Neural cell (in vitro differentiated cells): ENCODE results near the gene FSTL1. TPM values are rescaled to one million over a fixed set of nuclear protein-coding genes. Genes with fewer than 3 reads are reported as not detected.

Source experiments
- H2AFZ ChIP-seq: fragments of 200-600, 300-800 bp; sonication (generic), shearing (Covaris generic); 2 replicates; pipeline ENCODE4 v1.6.0; 2014; ENCODE audit warnings: low read depth, mild to moderate bottlenecking, antibody characterized with exemption, low read length, moderate library complexity
- H3F3A ChIP-seq: fragments of 200-600 bp; shearing (Covaris generic); 2 replicates; pipeline ENCODE4 v1.6.1; 2016; ENCODE audit warnings: mild to moderate bottlenecking, moderate library complexity, mixed read lengths, antibody characterized with exemption, low read length; ENCODE audit not compliant: insufficient read depth, poor library complexity, severe bottlenecking
- H3K27ac ChIP-seq: fragments of 200-600, 300-800 bp; sonication (generic), shearing (Covaris generic); 2 replicates; pipeline ENCODE4 v1.5.1; 2014; ENCODE audit warnings: mild to moderate bottlenecking, low read length, moderate library complexity
- H3K27me3 ChIP-seq: fragments of 300-800, 200-600 bp; sonication (generic), shearing (Covaris generic); 2 replicates; pipeline ENCODE4 v1.6.0; 2014; ENCODE audit warnings: mild to moderate bottlenecking, low read depth, low read length, moderate library complexity; ENCODE audit not compliant: insufficient read depth
- H3K36me3 ChIP-seq: fragments of 300-800, 200-600 bp; sonication (generic), shearing (Covaris generic); 2 replicates; pipeline ENCODE4 v1.5.1; 2014; ENCODE audit warnings: mild to moderate bottlenecking, antibody characterized with exemption, low read length, moderate library complexity; ENCODE audit not compliant: insufficient read depth
- H3K4me2 ChIP-seq: fragments of 300-800, 200-600 bp; sonication (generic), shearing (Covaris generic); 2 replicates; pipeline ENCODE4 v1.6.0; 2014; ENCODE audit warnings: mild to moderate bottlenecking, low read length
- H3K4me3 ChIP-seq: fragments of 300-800, 200-600 bp; sonication (generic), shearing (Covaris generic); 2 replicates; pipeline ENCODE4 v1.5.1; 2014; ENCODE audit warnings: mild to moderate bottlenecking, low read length, moderate library complexity
- H3K79me2 ChIP-seq: fragments of 200-600 bp; shearing (Covaris generic); replicated peaks from 2 replicates; pipeline ENCODE4 v1.6.0; 2014; ENCODE audit warnings: mild to moderate bottlenecking, low read length, moderate library complexity; ENCODE audit not compliant: insufficient read depth
- H3K9ac ChIP-seq: fragments of 300-800, 200-600 bp; sonication (generic), shearing (Covaris generic); 2 replicates; pipeline ENCODE4 v1.6.1; 2016; ENCODE audit warnings: mild to moderate bottlenecking, low read length, mixed read lengths
- H3K9me2 ChIP-seq: fragments of 200-600 bp; shearing (Covaris generic); 2 replicates; pipeline ENCODE4 v1.6.1; 2016; ENCODE audit warnings: mild to moderate bottlenecking, low read length, mixed read lengths; ENCODE audit not compliant: insufficient read depth
- H3K9me3 ChIP-seq: fragments of 200-600, 300-800 bp; sonication (generic), shearing (Covaris generic); 2 replicates; pipeline ENCODE4 v1.6.1; 2016; ENCODE audit warnings: mild to moderate bottlenecking, mixed run types, low read length, moderate library complexity, mixed read lengths
- H4K20me1 ChIP-seq: fragments of 200-600 bp; shearing (Covaris generic); 2 replicates; pipeline ENCODE4 v1.6.1; 2016; ENCODE audit warnings: mild to moderate bottlenecking, mixed run types; ENCODE audit not compliant: insufficient read depth
- CTCF ChIP-seq: fragments of 450-650 bp; IDR thresholded peaks from 2 replicates; pipeline ENCODE4 v1.5.1; 2014; ENCODE audit warnings: antibody characterized with exemption, mild to moderate bottlenecking, moderate library complexity; ENCODE audit not compliant: poor library complexity, severe bottlenecking
- EP300 ChIP-seq: fragments of 450-650 bp; conservative IDR thresholded peaks from 2 replicates; pipeline ENCODE4 v1.6.1; 2014; ENCODE audit warnings: antibody characterized with exemption, mild to moderate bottlenecking, moderate library complexity; ENCODE audit not compliant: poor library complexity, severe bottlenecking
- EZH2 ChIP-seq: fragments of 200-600, 300-800 bp; shearing (Covaris generic), sonication (generic); IDR thresholded peaks from 2 replicates; pipeline ENCODE4 v1.6.1; 2014; ENCODE audit warnings: antibody characterized with exemption, low read length, borderline replicate concordance, mild to moderate bottlenecking; ENCODE audit not compliant: insufficient read depth, poor library complexity, severe bottlenecking
- MXI1 ChIP-seq: fragments of 450-650 bp; conservative IDR thresholded peaks from 2 replicates; pipeline ENCODE4 v1.6.1; 2014; ENCODE audit warnings: antibody characterized with exemption, mild to moderate bottlenecking; ENCODE audit not compliant: poor library complexity, severe bottlenecking
- POLR2AphosphoS5 ChIP-seq: IDR thresholded peaks from 2 replicates; pipeline ENCODE4 v1.6.1; 2012
- RAD21 ChIP-seq: fragments of 450-650 bp; conservative IDR thresholded peaks from 2 replicates; pipeline ENCODE4 v1.6.1; 2014; ENCODE audit warnings: antibody characterized with exemption, mild to moderate bottlenecking, moderate library complexity
- SMC3 ChIP-seq: fragments of 450-650 bp; conservative IDR thresholded peaks from 2 replicates; pipeline ENCODE4 v1.6.1; 2014; ENCODE audit warnings: antibody characterized with exemption, mild to moderate bottlenecking, moderate library complexity; ENCODE audit not compliant: poor library complexity
- TAF1 ChIP-seq: IDR thresholded peaks from 2 replicates; pipeline ENCODE4 v1.6.1; 2012; ENCODE audit warnings: low read depth
- polyA plus RNA-seq: library from polyadenylated mRNA; depleted of rRNA; stranded (reverse); fragments of >200 nt; gene quantifications from 2 replicates; pipeline ENCODE4 v1.2.3, GENCODE V29; 2014
- TF ChIP-seq, protein P1 (sequence below): IDR thresholded peaks from 2 replicates; pipeline ENCODE4 v1.6.1; 2012; ENCODE audit warnings: borderline replicate concordance

FSTL1 gene
- polyA plus RNA-seq, 1 donor from 2014 or later = 12.3 TPM

- TF ChIP-seq CTCF (no peak), MXI1 (no peak), TAF1 (no peak), POLR2AphosphoS5 (no peak), RAD21 (no peak), SMC3 (no peak), EP300 (no peak), EZH2 (no peak)
- TF ChIP-seq, protein P1, sequence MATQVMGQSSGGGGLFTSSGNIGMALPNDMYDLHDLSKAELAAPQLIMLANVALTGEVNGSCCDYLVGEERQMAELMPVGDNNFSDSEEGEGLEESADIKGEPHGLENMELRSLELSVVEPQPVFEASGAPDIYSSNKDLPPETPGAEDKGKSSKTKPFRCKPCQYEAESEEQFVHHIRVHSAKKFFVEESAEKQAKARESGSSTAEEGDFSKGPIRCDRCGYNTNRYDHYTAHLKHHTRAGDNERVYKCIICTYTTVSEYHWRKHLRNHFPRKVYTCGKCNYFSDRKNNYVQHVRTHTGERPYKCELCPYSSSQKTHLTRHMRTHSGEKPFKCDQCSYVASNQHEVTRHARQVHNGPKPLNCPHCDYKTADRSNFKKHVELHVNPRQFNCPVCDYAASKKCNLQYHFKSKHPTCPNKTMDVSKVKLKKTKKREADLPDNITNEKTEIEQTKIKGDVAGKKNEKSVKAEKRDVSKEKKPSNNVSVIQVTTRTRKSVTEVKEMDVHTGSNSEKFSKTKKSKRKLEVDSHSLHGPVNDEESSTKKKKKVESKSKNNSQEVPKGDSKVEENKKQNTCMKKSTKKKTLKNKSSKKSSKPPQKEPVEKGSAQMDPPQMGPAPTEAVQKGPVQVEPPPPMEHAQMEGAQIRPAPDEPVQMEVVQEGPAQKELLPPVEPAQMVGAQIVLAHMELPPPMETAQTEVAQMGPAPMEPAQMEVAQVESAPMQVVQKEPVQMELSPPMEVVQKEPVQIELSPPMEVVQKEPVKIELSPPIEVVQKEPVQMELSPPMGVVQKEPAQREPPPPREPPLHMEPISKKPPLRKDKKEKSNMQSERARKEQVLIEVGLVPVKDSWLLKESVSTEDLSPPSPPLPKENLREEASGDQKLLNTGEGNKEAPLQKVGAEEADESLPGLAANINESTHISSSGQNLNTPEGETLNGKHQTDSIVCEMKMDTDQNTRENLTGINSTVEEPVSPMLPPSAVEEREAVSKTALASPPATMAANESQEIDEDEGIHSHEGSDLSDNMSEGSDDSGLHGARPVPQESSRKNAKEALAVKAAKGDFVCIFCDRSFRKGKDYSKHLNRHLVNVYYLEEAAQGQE = no peak
- H2AFZ ChIP-seq = no peak overlapping the region
- no peaks in the 10 kb centered on the region for H4K20me1 ChIP-seq
- H3K9me2 ChIP-seq = no peaks in the 10 kb centered on the region
- H3K9ac ChIP-seq = no peak overlapping the region
- peaks cover 7% of the 10 kb centered on the region for H3K79me2 ChIP-seq
- no peaks in the 10 kb centered on the region for H3F3A ChIP-seq
- H3K27me3 ChIP-seq = no peaks in the 10 kb centered on the region
- no peak overlapping the region for H3K4me2 ChIP-seq
- H3K9me3 ChIP-seq = no peaks in the 10 kb centered on the region
- no peak overlapping the region for H3K27ac ChIP-seq
- H3K4me3 ChIP-seq = no peak overlapping the region
- no peaks in the 10 kb centered on the region for H3K36me3 ChIP-seq
These were observed 9.0 kb downstream of the FSTL1 start for GRCh38 chr3:120441776-120442175.

GRCh38 chr3:120440762-120441161, 10.0 kb downstream of the FSTL1 start:
- H3K27me3 ChIP-seq = no peaks in the 10 kb centered on the region
- no peak overlapping the region for H3K9ac ChIP-seq
- peaks cover 3% of the 10 kb centered on the region for H3K79me2 ChIP-seq
- H3F3A ChIP-seq = no peaks in the 10 kb centered on the region
- H4K20me1 ChIP-seq = no peaks in the 10 kb centered on the region
- no peak overlapping the region for H2AFZ ChIP-seq
- no peaks in the 10 kb centered on the region for H3K9me2 ChIP-seq
- no peak overlapping the region for H3K4me2 ChIP-seq
- TF ChIP-seq RAD21 = no peak
- TF ChIP-seq MXI1 = no peak
- TF ChIP-seq SMC3 = no peak
- TF ChIP-seq CTCF = no peak
- no peak for TF ChIP-seq EZH2
- no peak for TF ChIP-seq POLR2AphosphoS5
- TF ChIP-seq EP300 = no peak
- TF ChIP-seq, protein P1 = no peak
- no peak for TF ChIP-seq TAF1
- no peak overlapping the region for H3K4me3 ChIP-seq
- H3K36me3 ChIP-seq = no peaks in the 10 kb centered on the region
- H3K9me3 ChIP-seq = no peaks in the 10 kb centered on the region
- no peak overlapping the region for H3K27ac ChIP-seq
